ENCODE results near the gene PCP2. TPM values are rescaled to one million over a fixed set of nuclear protein-coding genes. Genes with fewer than 3 reads are reported as not detected.

Gene PCP2
- total and polyA plus RNA-seq, 2 of the 13 experiments (the other 11 are each of a cell fraction or from before 2014, with no cell fraction given), result 0.62 TPM; not detected in 1

GRCh38 chr19:7680606-7681339, 47.3 kb upstream of the PCP2 start, which contains the start of gene TRAPPC5 (continued):
- no peak for TF ChIP-seq ATF4 (CRISPR knock-in tag; IDR thresholded peaks at IDR 0.05)
- TF ChIP-seq ATM (IDR thresholded peaks at IDR 0.05; ENCODE audit: borderline replicate concordance), result no peak
- TF ChIP-seq ZNF207 (IDR thresholded peaks at IDR 0.05; ENCODE audit: borderline replicate concordance), result no peak
- TF ChIP-seq ZGPAT (CRISPR knock-in tag; IDR thresholded peaks at IDR 0.05), result peak; percentile 66; the same call in 1 of the 2 replicates
- no peak for TF ChIP-seq RNF2 (conservative IDR thresholded peaks at IDR 0.05; ENCODE audit: low read depth)
- TF ChIP-seq NCOA1 (CRISPR knock-in tag; IDR thresholded peaks at IDR 0.05), result no peak; the same call in 1 of the 2 replicates
- TF ChIP-seq GZF1 (CRISPR knock-in tag; IDR thresholded peaks at IDR 0.05), result 0 out of 2 replicates have a peak, but pooled peaks have one; percentile 1
- no peak for TF ChIP-seq CC2D1A (CRISPR knock-in tag; IDR thresholded peaks at IDR 0.05)
- peak; percentile 71 for TF ChIP-seq PHF20 (CRISPR knock-in tag; IDR thresholded peaks at IDR 0.05)
- 0 out of 2 replicates have a peak, but pooled peaks have one; percentile 37 for TF ChIP-seq ZSCAN20 (CRISPR knock-in tag; IDR thresholded peaks at IDR 0.05; ENCODE audit: borderline replicate concordance)
- TF ChIP-seq ZNF335 (CRISPR knock-in tag; IDR thresholded peaks at IDR 0.05), result no peak
- no peak for TF ChIP-seq ZNF850 (CRISPR knock-in tag; conservative IDR thresholded peaks at IDR 0.05)
- no peak for TF ChIP-seq LBX2 (CRISPR knock-in tag; IDR thresholded peaks at IDR 0.05; ENCODE audit: borderline replicate concordance)
- no peak for TF ChIP-seq NONO (IDR thresholded peaks at IDR 0.05)
- no peak; the same call in 1 of the 2 replicates for TF ChIP-seq NONO (CRISPR knock-in tag; conservative IDR thresholded peaks at IDR 0.05)
- peak; percentile 36; the same call in 1 of the 2 replicates for TF ChIP-seq TBX2 (CRISPR knock-in tag; IDR thresholded peaks at IDR 0.05; ENCODE audit: borderline replicate concordance)
- TF ChIP-seq NFE2 (CRISPR knock-in tag; IDR thresholded peaks at IDR 0.05), result no peak
- no peak for TF ChIP-seq NCOR1 (IDR thresholded peaks at IDR 0.05; ENCODE audit: borderline replicate concordance, low read length)
- TF ChIP-seq TERF1 (CRISPR knock-in tag; IDR thresholded peaks at IDR 0.05), result no peak
- no peak for TF ChIP-seq ZNF280D (CRISPR knock-in tag; IDR thresholded peaks at IDR 0.05)
- peak; percentile 88 for TF ChIP-seq THAP11 (CRISPR knock-in tag; IDR thresholded peaks at IDR 0.05)
